SKM-1 (cell line): Measurements from ENCODE around the gene SRRM5.
"Not testable (repeated sequence)": the region's sequence is repeated elsewhere in the genome, so short reads cannot be mapped to it uniquely, and the experiment has no call there.

Experiments used
- DNase-seq: peaks from one replicate; lab custom pipeline; 2025; ENCODE audit not compliant: unreplicated experiment; lab: John Stamatoyannopoulos, UW

SRRM5 gene

DNA sequence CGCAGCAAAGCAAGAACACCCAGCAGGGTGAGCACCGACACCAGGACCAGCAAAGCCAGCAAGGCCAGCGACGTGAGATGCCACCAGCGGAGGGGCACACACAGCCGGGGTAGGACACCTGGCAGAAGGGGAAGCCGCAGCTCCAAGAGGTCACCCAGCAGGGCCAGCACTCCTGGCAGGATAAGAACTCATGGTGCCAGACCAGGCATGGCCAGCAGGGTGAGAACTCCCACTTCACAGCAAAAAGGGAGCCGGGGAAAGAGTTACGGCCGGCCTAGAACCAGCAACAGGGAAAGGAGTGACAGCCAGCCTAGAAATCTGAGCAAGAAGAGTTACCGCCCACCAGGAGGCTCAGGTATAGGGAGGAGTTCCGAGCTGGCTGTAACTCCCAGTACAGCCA, 486 bp downstream of the SRRM5 start:
- no peak for DNase-seq

DNA sequence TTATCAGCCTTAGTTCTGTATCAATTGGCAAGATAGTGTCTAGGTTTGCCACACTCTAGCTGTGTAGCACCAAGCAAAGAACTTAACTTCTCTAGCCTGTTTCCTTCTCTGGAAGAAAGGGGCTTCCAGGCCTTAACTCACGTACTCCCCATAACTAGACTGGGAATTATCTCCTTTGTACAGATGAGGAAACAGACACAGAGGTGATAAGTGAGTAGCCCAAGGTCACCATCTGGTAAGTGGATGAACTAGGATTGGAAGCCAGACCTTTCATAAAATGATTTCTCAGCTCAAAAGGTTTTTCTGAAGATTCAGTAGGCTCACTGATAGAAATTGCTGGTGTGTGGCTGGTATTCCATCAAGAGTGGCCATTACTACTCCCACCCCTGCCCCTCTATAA, 4.4 kb downstream of the SRRM5 start:
- no peak for DNase-seq

DNA sequence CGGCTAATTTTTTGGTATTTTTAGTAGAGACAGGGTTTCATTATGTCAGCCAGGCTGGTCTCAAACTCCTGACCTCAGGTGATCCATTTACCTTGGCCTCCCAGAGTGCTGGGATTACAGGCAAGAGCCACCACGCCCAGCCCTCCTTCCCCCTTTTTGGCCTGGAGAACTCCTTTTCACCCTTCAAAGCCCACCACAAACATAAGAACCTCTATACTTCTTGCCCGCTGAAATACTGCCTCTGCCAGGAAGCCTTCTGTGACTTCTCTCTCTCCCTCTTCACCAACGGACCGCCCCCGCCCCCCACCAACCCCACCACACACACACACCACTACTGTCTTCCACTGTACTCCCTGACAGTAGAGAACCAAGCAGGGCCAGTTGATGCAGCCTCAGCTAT, 5.1 kb downstream of the SRRM5 start:
- DNase-seq: no peak

DNA sequence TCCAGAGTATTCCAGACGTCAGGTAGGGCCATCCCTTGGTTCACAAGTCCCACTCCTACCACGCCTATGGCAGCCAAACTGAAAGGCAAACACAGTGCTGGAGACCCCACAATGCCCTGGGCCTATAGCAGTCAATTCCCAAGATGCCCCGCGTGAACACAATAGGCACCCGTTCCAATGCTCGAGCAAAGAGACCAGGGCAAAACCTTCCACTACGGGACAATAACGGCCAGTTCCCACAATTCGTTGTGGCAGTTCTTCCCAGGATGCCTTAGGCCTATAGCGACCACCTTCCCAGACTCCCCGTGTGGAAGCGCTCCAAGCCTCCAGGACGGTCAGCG, 7.0 kb downstream of the SRRM5 start:
- no peak for DNase-seq

DNA sequence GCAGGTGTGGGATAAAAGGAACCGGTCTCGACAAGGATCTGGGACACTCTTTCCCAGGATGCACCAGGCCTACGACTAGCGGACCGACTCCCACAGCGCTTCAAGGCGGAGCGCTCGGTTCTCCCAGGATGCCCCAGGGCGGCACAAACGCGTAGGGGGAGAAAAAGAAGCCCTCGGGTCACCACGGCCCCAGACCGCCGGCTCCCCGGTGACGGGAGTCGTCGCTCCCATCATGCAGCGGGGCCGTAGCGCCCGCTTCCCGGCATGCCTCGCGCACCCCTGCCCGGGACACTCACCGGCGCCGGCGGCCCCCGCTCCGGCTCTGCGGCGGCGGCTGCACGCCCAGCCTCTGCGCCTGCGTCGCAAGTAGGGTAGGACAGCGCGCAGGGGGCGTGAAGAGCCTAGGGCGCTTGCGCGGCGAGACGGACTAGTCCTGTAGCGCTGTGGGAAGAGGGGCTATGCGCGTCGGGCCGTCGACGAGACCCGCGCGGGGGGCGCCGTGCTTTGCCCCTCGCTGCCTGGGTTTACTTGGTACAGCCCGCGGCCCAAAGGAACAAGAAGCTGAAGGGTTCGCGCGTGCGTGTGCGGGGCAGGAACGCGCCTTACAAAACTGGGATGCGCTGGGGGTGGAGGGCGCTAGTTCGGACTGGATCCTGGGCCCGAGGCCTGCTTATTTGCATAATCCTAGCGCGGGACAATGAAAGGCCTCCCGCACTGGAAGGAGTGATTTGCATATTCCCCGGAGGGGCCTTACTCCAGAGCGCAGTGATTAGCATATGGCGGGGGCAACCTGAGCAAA, 7.6 kb downstream of the SRRM5 start, which contains the start of gene ZNF428:
Gene ZNF428, minus strand, starts transcription at position 368 of the 799 bp plus-strand sequence. CDS start 5,325 bp downstream, outside the sequence.
- peak; percentile 16 for DNase-seq

DNA sequence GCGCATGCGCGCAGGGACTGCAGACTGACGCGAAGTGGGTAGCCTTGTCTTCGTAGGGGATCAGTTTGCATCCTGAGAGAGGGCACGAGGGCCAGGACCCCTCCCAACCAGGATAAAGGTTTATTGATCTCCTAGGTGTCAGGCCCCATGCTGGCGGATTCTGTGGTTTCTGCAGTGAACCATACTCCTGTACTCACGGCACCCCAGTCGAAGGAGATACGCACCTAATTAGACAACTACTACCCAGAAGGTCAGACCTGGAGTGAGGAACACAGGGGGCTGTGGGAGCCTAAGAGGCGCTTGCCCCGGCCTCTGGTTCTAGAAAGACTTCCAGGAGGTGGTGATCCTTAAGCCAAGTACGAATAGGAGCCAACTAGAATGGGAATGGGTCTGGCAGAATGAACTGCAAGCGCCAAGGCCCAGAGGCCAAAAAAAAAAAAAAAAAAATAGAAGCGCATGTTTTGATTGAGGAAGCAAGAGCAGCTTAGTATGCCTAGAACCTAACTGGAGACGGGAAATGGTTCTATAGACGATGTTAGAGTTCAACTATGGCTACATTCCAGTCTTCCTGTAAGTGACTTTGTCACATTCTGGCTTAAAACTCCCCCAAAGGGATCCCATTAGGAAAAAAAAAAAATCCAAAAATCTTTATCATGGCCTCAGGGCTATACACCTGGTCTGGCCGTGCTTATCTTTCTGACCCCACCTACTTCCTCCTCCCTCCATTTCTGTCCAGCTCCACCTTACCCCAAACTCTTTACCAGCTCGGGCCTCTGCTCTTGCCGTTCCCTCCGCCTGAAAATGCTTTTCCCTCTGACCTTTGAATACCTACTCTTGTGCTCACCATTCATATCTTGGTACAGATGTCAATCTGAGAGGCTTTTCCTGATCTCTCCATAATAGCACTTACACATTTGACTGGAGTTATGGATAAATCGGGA, 8.4 kb downstream of the SRRM5 start:
- DNase-seq: no peak

DNA sequence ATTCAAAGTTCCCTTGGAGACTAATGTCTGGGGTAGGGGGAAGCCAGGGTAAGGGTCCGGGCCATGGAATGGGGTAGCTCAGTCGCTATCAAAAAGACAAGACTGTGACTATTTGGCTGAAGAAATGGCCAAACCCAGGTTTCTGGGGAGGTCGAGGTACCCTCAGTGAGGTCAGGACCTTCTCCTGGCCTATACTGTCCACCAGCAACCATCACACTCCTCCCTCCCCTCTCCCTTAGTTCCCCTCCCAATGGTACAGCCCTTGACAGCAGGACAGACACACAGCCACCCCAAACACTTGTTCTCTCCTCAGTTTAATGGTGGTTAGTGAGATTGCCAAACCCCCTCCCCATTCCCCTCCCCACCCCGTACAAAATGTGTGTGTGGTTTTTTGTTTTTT, 10.2 kb downstream of the SRRM5 start:
- DNase-seq: no peak

DNA sequence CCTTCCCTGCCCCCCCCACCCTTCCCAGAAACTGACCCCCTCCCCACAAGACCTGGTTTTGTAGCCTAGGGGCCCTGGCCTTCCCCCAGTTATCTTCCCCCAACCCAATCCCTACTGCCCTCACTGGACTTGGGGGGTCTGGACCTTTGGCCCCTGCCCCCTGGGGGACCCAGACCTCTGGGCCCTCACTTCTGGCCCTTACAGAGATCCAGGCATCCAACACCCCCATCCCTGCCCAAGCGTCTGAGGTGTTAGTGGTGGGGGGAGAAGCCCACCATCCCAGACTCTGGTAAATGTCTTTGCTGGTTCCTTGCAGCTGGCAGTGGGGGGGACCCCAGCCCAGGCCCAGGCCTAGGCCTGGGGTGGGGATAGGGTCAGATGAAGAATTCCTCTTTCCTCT, 11.1 kb downstream of the SRRM5 start:
- no peak for DNase-seq

DNA sequence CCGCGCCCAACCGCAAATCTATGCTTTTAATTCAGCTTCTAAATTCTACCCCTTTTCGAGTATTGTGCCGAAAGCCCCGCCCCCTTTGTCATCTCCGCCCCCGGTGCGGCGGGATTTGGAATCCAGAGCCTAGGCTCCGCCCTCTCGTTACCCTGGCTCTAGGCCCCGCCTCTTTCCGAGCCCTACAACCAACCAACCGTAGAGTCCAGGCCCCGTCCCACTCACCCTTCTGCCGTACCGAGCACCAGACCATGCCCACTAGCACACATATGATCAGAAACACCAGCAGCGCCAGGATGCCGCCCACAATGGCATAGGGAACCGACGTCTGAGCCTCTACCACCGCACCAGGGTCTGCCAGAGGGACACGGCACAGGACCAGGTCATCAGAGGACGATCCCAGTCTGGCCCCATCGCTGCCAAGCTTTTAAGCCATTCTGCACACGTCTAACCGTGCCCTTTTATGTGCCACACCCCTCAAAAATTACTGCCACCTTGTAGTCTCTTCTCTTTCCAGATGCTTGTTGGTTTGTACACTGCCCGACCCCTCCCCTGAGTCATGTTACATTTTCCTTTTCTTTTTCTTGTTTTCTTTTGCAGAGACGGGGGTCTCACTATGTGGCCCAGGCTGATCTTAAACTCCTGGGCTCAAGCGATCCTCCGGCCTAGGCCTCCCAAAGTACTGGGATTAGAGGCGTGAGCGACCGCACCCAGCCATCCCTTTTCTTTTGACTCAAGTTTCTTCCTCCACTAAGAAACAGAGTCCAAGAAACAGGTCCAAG, 12.2 kb downstream of the SRRM5 start:
- no peak for DNase-seq

DNA sequence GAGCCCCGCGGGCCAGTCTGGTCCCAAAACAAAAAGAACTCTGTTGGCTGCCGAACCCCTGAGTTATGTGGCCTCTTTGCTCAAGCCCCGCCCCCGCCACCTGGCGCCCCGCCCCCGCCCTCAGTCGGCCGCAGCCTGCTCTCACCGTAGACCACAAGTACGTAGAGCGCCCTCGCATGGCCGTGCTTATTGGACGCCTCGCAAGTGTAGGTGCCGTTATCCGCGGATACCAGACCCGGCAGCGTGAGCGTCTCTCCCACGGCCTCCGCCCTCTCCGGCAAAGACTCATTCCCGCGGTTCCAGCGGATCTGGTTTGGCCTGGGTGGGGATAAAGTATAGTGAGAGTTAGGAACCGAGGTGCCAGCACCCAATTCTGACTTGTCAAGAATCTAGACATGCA, 13.0 kb downstream of the SRRM5 start:
- no peak for DNase-seq

DNA sequence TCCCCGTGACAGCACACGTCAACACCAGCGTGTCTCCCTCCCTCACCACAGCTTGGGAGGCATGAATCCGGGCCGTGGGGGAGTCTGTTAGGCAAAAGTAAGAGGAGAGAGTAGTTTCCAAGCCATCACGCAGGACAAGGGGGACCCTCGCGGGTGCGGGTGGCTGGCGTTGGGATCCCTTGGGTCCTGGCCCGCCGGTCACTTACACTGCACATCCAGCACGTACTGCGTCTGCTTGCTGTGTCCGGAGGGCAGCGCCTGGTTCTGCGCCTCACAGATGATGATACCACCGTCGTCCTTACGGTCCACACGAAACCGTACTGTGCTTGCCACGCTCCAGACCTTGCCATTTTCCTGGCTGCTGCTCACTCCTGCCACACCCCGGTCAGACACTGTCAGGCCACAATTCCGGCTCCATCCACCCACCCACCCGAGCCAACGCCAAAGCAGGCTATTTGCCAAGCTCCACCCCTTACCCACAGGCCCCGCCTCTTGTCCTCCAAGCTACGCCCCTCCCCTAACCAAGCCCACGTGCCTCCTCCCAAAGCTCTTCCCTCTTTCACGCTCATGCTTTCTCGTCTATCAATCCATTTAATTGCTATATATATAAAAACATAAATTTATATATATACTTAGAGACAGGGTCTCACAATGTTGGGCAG, 14.2 kb downstream of the SRRM5 start:
- no peak for DNase-seq

DNA sequence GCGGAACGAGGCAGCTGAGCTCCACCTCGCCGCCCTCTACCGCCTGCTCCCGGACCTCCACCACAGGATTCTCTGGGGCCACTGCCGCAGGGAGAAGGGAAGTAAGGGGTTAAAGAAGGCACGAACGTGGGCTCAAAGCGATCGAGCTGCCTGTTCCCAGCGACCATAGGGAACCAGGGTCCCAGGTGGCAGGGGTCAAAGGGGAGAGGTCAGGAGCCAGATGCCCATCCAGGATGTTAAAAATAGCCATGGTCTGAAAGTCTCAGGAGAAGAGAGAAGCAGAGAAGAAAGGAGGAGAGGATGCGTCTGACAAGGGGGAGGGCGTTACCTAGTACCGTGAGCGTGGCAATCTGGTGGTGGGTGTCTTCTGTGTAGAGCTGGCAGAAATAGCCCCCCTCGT, 14.9 kb downstream of the SRRM5 start:
- DNase-seq: no peak

DNA sequence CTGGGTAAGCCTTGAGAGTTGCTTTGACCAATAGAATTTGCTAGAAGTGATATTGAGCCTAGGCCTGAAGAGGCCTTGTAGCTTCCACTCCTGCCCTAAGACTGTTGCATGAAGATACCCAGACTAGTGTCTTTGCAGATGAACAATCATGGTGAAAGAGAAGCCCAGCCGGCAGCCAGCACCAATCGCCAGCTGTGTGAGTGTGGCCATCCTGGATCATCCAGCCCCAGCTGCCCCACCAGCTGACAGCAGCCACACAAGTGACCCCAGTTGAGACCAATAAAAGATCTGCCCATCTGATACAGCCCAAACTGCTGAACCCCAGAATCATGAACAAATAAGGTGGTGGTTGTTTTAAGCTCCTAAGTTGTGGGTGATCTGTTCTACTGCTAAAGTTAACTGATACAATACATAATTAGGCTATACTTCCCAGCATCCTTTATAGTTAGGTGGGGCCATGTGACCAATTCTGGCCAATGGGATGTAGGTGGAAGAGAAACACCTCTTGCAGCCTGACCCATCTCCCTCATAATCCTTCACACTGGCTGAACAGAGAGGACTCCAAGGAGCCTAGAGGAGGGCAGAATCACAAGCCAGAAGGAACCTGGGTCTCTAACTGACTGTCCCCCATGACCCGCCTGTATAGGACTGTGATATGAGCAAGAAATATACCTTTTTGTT, 16.9 kb downstream of the SRRM5 start:
- no peak for DNase-seq

DNA sequence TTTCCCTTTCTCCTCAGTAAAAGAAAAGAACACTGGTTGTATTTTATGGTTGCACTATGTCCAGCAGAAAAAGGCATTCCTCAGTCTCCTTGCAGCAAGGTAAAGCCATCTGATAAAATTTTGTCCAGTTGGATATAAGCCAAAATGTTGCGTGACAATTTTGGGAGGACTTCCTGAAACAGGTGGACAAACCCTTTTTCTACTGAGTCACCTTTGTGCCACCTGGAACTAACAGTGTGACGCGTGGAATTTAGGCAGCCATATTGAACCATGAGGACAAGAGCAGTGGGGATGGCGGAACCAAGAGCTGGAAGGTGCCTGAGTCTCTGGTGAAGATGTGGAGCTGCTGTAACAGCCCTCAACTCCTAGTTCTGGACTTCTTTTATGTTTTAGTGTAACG, 19.6 kb downstream of the SRRM5 start:
- DNase-seq: no peak

DNA sequence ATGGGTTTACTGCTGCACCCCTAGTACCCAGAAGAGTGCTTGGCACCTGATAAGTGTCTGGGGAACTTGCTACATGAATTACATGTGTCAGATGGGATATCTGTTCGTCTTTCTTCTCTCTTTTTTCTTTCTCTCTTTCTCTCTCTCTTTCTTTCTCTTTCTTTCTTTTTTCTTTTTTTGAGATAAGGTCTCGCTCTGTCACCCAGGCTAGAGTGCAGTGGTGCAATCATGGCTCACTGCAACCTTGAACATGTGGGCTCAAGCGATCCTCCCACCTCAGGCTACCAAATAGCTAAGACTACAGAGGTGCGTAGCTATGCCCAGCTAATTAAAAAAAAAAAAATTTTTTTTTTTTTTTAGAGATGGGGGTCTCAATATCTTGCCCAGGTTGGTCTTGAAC, 21.6 kb downstream of the SRRM5 start:
- DNase-seq: no peak

DNA sequence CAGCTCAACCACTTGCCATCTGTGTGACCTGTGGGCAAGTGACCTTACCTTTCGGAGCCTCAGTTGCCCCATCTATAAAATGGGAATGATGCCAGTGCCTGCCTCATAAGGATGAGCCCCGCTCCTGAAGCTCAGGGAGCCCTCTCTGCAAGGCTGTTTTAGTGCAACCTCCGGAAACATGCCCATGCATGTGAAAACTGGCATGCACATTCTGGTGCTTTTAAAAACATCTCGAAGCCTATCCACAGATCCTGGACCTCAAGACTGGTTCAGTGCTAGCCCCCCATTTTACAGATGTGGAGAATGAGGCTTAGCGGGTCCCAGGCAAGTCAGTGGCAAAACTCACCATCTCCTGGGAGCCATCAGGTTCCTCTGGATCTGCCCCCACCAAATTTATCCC, 22.2 kb downstream of the SRRM5 start:
- DNase-seq: no peak

DNA sequence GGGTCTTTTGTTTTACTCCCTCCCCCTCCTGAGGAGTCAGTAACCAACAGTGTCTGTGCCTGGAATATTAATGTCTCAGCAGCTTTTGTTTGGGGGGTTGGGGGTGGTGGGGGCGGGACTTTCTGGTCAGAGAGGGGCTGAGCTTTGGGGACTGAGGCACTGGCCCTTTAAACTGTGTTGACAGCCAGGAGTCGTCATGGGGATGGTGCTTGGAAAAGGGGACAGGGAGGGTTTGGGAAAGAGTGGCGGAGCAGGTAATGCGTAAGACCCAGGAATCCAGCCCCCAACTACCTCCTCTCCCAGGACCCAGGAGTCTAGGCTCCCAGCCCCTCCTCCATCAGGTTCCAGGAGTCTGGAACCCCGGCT, 22.6 kb downstream of the SRRM5 start:
- no peak for DNase-seq

DNA sequence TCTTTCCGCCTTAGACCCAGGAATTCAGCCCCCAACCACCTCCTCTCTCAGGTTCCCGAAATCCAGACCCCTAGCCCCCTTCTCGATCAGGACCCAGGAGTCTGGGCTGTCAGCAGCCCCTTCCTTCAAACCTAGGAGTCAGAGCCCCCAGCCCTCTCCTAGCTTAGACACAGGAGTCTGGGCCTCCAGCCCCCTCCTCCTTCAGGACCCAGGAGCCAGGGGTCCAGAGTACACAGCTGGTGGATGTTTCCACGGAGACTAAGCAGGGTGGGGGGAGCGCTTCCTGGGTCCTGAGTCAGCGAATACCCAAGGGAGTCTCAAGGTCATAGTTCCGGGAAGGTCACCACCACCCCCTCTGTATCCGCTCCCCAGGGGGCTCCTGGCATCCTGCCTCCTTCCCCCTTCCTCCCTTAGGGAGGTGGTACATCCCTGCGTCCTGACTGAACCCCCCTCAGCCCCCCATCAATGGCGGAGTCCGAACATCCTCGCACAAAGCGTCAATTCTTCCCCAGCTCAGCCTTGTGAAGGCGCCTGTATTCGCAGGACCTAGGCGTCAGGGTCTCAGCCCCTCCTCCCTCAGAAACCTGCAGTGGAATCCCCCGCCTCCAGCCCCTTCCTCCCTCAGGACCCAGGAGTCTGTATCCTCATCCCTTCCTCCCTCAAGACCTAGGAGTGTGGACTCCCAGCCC, 23.1 kb downstream of the SRRM5 start:
- no peak for DNase-seq

DNA sequence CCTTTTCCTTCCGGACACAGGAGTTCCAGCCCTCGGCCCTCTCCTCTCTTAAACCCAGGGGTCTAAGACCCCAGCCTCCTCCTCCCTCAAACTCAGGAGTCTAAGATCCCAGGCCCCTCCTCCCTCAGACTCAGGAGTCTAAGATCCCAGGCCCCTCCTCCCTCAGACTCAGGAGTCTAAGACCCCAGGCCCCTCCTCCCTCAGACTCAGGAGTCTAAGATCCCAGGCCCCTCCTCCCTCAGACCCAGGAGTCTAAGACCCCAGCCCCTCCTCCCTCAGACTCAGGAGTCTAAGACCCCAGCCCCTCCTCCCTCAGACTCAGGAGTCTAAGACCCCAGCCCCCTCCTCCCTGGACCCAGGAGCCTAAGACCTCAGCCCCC, 23.7 kb downstream of the SRRM5 start:
- DNase-seq: not testable (repeated sequence)

DNA sequence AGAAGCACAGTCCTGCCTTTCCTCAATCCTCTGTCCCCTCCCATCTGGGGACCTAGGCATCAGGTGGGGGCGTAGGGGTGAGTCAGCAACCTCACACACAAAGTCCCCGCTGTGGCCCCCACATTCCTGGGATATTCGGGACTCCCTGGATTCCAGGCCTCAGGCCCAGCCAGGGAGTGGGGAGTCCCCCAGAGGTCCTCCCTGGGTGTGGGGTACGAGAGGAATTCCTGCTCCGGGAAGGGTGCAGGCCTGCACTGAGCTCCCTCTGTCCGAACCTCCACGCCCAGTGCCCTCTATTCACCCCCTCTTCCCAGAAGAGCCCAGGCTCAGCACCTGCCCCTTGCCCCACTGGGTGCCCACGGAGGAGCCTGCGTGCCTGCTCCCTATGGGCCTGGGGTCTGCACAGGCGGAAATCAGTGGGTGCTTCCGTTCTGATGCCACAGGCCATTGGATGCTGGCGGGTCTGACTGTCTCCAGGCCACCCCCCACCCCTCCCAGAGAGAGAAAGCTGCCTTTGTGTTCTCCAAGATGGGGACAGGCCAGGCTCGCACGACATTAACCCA, 24.3 kb downstream of the SRRM5 start:
- no peak for DNase-seq
